PC-3 (cell line): ENCODE measurements around the gene ZSCAN25. TPM values are rescaled to one million over a fixed set of nuclear protein-coding genes. Genes with fewer than 3 reads are reported as not detected.

Source experiments
- ATAC-seq: fragments of 200-7000 bp; cut with Tn5 transposase; 2 replicates; pipeline ENCODE4 v1.9.1; 2020; ENCODE audit warnings: mild to moderate bottlenecking, moderate library complexity
- BruUV-seq: library from RNA; stranded (reverse); fragments of 400-500 nt; replicated peaks from 2 replicates; lab custom pipeline; 2021; lab: Mats Ljungman, UMichigan
- CTCF ChIA-PET: fragments of 300-600 bp; sonication (Branson Sonifier 250); formaldehyde crosslinking; loops from one replicate; lab custom pipeline; 2022; ENCODE audit warnings: antibody characterized with exemption; lab: Charles Lee
- POLR2A ChIA-PET: fragments of 300-600 bp; sonication (Branson Sonifier 250); formaldehyde crosslinking; loops from one replicate; lab custom pipeline; 2022; ENCODE audit warnings: antibody characterized with exemption; ENCODE audit not compliant: unreplicated experiment; lab: Charles Lee
- DNase-seq: peaks from one replicate; pipeline ENCODE4 v3.0.0-alpha.2; 2015
- H2AFZ ChIP-seq: fragments of 300-600 bp; sonication (generic); 2 replicates; pipeline ENCODE4 v1.6.0; 2016; ENCODE audit warnings: antibody characterized with exemption, low read length
- H3F3A ChIP-seq: fragments of 300-600 bp; sonication (generic); one replicate; pipeline ENCODE4 v1.6.0; 2017; ENCODE audit warnings: antibody characterized with exemption, low read length, control low read depth, mild to moderate bottlenecking; ENCODE audit not compliant: unreplicated experiment
- H3K27ac ChIP-seq: fragments of 300-600 bp; sonication (generic); 2 replicates; pipeline ENCODE4 v1.5.1; 2016; ENCODE audit warnings: mild to moderate bottlenecking, low read length
- H3K27me3 ChIP-seq: fragments of 300-600 bp; sonication (generic); 2 replicates; pipeline ENCODE4 v1.6.1; 2016; ENCODE audit warnings: low read length, mixed read lengths
- H3K36me3 ChIP-seq: fragments of 300-600 bp; sonication (generic); 2 replicates; pipeline ENCODE4 v1.6.1; 2016; ENCODE audit warnings: low read depth, mixed run types, low read length, mixed read lengths
- H3K4me1 ChIP-seq: fragments of 300-600 bp; sonication (generic); 2 replicates; pipeline ENCODE4 v1.5.1; 2016; ENCODE audit warnings: low read length; ENCODE audit not compliant: insufficient read depth
- H3K4me2 ChIP-seq: fragments of 300-600 bp; sonication (generic); 2 replicates; pipeline ENCODE4 v1.6.0; 2016; ENCODE audit warnings: low read length
- H3K4me3 ChIP-seq: fragments of 300-600 bp; sonication (generic); 2 replicates; pipeline ENCODE4 v1.5.1; 2016; ENCODE audit warnings: mild to moderate bottlenecking, low read length, mixed read lengths
- H3K79me2 ChIP-seq: fragments of 300-600 bp; sonication (generic); 2 replicates; pipeline ENCODE4 v1.6.1; 2017; ENCODE audit warnings: low read length, mixed read lengths
- H3K9ac ChIP-seq: fragments of 300-600 bp; sonication (generic); 2 replicates; pipeline ENCODE4 v1.6.0; 2016; ENCODE audit warnings: mild to moderate bottlenecking, low read length
- H3K9me2 ChIP-seq: fragments of 300-600 bp; sonication (generic); replicated peaks from 2 replicates; pipeline ENCODE4 v1.6.1; 2016; ENCODE audit warnings: mixed run types, low read length, mixed read lengths
- H3K9me3 ChIP-seq: fragments of 300-600 bp; sonication (generic); 2 replicates; pipeline ENCODE4 v1.6.1; 2016; ENCODE audit warnings: low read length, mixed read lengths
- H4K20me1 ChIP-seq: fragments of 300-600 bp; sonication (generic); 2 replicates; pipeline ENCODE4 v1.6.1; 2016; ENCODE audit warnings: low read length, mixed read lengths
- EZH2 ChIP-seq: fragments of 300-600 bp; sonication (generic); IDR thresholded peaks from one replicate; pipeline ENCODE4 v1.6.1; 2017; ENCODE audit warnings: antibody characterized with exemption, mild to moderate bottlenecking, low read length; ENCODE audit not compliant: unreplicated experiment
- EZH2phosphoT487 ChIP-seq: fragments of 300-600 bp; sonication (generic); IDR thresholded peaks from 2 replicates; pipeline ENCODE4 v1.6.1; 2018; ENCODE audit warnings: mild to moderate bottlenecking, antibody characterized with exemption, low read length, borderline replicate concordance
- intact Hi-C: fragments of 100-400 bp; cut with micrococcal nuclease; formaldehyde crosslinking; loops from 2 replicates; pipeline ENCODE4 v1.9.0; 2023
- total RNA-seq: library from RNA; depleted of rRNA; stranded (reverse); fragments of >200 nt; gene quantifications from 2 replicates; pipeline ENCODE4 v1.2.3, GENCODE V29; 2014
- TF ChIP-seq, protein P1 (sequence below): fragments of 300-600 bp; sonication (generic); conservative IDR thresholded peaks from 2 replicates; pipeline ENCODE4 v1.5.1; 2017; ENCODE audit warnings: antibody characterized with exemption, low read depth, mild to moderate bottlenecking, low read length

ZSCAN25 gene
- total RNA-seq, 1 experiment from 2014 or later = 13.9 TPM

GRCh38 chr7:99621271-99621670, 4.5 kb downstream of the ZSCAN25 start:
- H2AFZ ChIP-seq = no peak overlapping the region
- H3K9me3 ChIP-seq = no peaks in the 10 kb centered on the region
- H3K27me3 ChIP-seq = no peaks in the 10 kb centered on the region
- intact Hi-C loops = no loop called here
- peaks cover 32% of the 10 kb centered on the region for H3K79me2 ChIP-seq
- no TSS peak for BruUV-seq
- TF ChIP-seq, protein P1, sequence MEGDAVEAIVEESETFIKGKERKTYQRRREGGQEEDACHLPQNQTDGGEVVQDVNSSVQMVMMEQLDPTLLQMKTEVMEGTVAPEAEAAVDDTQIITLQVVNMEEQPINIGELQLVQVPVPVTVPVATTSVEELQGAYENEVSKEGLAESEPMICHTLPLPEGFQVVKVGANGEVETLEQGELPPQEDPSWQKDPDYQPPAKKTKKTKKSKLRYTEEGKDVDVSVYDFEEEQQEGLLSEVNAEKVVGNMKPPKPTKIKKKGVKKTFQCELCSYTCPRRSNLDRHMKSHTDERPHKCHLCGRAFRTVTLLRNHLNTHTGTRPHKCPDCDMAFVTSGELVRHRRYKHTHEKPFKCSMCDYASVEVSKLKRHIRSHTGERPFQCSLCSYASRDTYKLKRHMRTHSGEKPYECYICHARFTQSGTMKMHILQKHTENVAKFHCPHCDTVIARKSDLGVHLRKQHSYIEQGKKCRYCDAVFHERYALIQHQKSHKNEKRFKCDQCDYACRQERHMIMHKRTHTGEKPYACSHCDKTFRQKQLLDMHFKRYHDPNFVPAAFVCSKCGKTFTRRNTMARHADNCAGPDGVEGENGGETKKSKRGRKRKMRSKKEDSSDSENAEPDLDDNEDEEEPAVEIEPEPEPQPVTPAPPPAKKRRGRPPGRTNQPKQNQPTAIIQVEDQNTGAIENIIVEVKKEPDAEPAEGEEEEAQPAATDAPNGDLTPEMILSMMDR = no peak
- TF ChIP-seq EZH2phosphoT487 (no peak), EZH2 (no peak)
- H3K27ac ChIP-seq = no peak overlapping the region
- ChIA-PET CTCF (no interaction called here), POLR2A (no interaction called here)
- H3K4me3 ChIP-seq = no peak overlapping the region
- H3K9me2 ChIP-seq = no peaks in the 10 kb centered on the region
- H3F3A ChIP-seq = no peaks in the 10 kb centered on the region
- DNase-seq (no peak), ATAC-seq (no peak)
- no peak overlapping the region for H3K9ac ChIP-seq
- H3K4me1 ChIP-seq = peaks cover 21% of the 10 kb centered on the region
- no peak overlapping the region for H3K4me2 ChIP-seq
- peaks cover 57% of the 10 kb centered on the region for H3K36me3 ChIP-seq
- no peaks in the 10 kb centered on the region for H4K20me1 ChIP-seq

DNA sequence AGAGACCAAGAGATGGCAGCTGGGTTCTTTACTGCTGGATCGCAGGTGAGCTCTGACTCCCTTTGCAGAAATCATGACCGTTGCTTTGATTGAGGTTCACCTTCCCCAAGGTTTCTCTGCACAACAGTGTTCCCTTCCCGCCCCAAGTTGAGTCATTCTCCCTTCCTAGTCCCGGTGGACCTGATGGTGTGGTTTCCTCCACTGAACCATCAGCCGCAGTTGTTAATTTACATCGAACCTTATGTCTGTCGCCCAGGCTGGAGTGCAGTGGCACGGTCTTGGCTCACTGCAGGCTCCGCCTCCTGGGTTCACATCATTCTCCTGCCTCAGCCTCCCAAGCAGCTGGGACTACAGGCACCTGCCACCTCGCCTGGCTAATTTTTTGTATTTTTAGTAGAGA, 5.8 kb downstream of the ZSCAN25 start:
- Histone ChIP-seq H3K4me1 (peaks cover 19% of the 10 kb centered on the region), H4K20me1 (no peaks in the 10 kb centered on the region), H3K27me3 (no peaks in the 10 kb centered on the region), H3K27ac (no peak overlapping the region), H3K9me3 (no peaks in the 10 kb centered on the region), H3K4me3 (no peak overlapping the region), H3K36me3 (peaks cover 69% of the 10 kb centered on the region), H3K9ac (no peak overlapping the region), H3K4me2 (no peak overlapping the region), H3F3A (no peaks in the 10 kb centered on the region), H3K9me2 (no peaks in the 10 kb centered on the region), H2AFZ (no peak overlapping the region), H3K79me2 (peaks cover 24% of the 10 kb centered on the region)
- DNase-seq = no peak
- ChIA-PET POLR2A (no interaction called here), CTCF (no interaction called here)
- intact Hi-C loops = no loop called here
- no TSS peak for BruUV-seq
- no peak for ATAC-seq
- TF ChIP-seq, protein P1 = no peak
- TF ChIP-seq EZH2 (no peak), EZH2phosphoT487 (no peak)

DNA sequence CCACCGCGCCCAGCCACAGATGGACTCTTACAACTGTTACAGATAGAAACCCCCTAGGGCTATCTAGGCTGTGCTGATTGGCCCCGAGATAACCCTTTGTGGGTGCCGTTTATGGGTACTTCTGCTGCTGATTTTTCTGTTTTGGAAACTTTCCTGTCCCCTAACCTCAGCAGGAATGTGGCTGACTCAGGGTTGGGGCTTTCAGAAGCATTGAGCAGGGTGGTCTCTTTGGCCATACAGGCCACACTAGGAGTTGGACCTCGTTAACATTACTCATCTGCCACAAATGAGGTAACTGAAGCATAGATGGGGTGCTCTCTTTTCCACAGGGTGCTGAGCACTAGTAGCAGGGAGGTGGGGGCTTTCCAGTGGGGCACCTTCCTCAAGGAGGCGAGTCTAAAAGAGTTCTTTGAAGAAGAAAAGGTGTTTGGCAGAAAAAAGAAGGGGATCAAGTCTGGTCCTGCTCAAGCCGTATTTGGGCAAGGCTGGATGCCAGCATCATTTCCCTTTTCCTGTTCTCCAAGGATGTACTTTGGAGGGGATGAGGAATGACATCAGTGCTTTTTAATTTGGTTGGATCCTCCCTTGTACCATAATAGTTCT, 6.4 kb downstream of the ZSCAN25 start:
- no peaks in the 10 kb centered on the region for H3K9me3 ChIP-seq
- no peak overlapping the region for H3K4me3 ChIP-seq
- no peaks in the 10 kb centered on the region for H3K27me3 ChIP-seq
- POLR2A ChIA-PET = no interaction called here
- no peaks in the 10 kb centered on the region for H3F3A ChIP-seq
- H3K9ac ChIP-seq = no peak overlapping the region
- TF ChIP-seq EZH2 (no peak), EZH2phosphoT487 (no peak)
- TF ChIP-seq, protein P1 = no peak
- H3K79me2 ChIP-seq = peaks cover 18% of the 10 kb centered on the region
- no peaks in the 10 kb centered on the region for H4K20me1 ChIP-seq
- H3K27ac ChIP-seq = no peak overlapping the region
- H3K36me3 ChIP-seq = peaks cover 69% of the 10 kb centered on the region
- peaks cover 13% of the 10 kb centered on the region for H3K4me1 ChIP-seq
- DNase-seq (no peak), ATAC-seq (no peak)
- no peak overlapping the region for H3K4me2 ChIP-seq
- intact Hi-C loops = no loop called here
- no TSS peak for BruUV-seq
- no peak overlapping the region for H2AFZ ChIP-seq
- no peaks in the 10 kb centered on the region for H3K9me2 ChIP-seq
- CTCF ChIA-PET = no interaction called here
